DMS79 (cell line): ENCODE results near the gene LSG1.

ENCODE experiments used
- DNase-seq: peaks from one replicate; lab custom pipeline; 2025; lab: John Stamatoyannopoulos, UW

The LSG1 gene

GRCh38 chr3:194671900-194672808, at the start of gene LSG1:
Gene LSG1 (minus strand): TSS chr3:194672191. CDS start chr3:194672162, 29 bp downstream.
- DNase-seq = peak; percentile 93

GRCh38 chr3:194720048-194720447, 48.1 kb upstream of the LSG1 start:
- DNase-seq = peak; percentile 99

- DNase-seq = no peak
Observed at GRCh38 chr3:194718079-194718478, 46.1 kb upstream of the LSG1 start.

GRCh38 chr3:194715022-194715800, 43.2 kb upstream of the LSG1 start:
- DNase-seq = no peak

GRCh38 chr3:194714564-194714963, 42.6 kb upstream of the LSG1 start:
- DNase-seq = no peak

GRCh38 chr3:194714137-194714455, 42.1 kb upstream of the LSG1 start:
- no peak for DNase-seq

GRCh38 chr3:194713299-194714136, 41.5 kb upstream of the LSG1 start:
- no peak for DNase-seq

- DNase-seq = no peak
Observed at GRCh38 chr3:194711913-194712312, 39.9 kb upstream of the LSG1 start.

GRCh38 chr3:194711286-194711685, 39.3 kb upstream of the LSG1 start:
- DNase-seq = no peak

- DNase-seq = no peak
Observed at GRCh38 chr3:194707147-194707540, 35.2 kb upstream of the LSG1 start.

- no peak for DNase-seq
Observed at GRCh38 chr3:194705761-194706160, 33.8 kb upstream of the LSG1 start.

- DNase-seq = no peak
Observed at GRCh38 chr3:194705227-194705626, 33.2 kb upstream of the LSG1 start.

- DNase-seq = no peak
Observed at GRCh38 chr3:194702545-194702944, 30.6 kb upstream of the LSG1 start.

GRCh38 chr3:194696702-194697101, 24.7 kb upstream of the LSG1 start:
- DNase-seq = no peak

GRCh38 chr3:194691481-194692283, 19.7 kb upstream of the LSG1 start:
- DNase-seq = peak; percentile 61

- DNase-seq = peak; percentile 79
Observed at GRCh38 chr3:194690501-194691372, 18.7 kb upstream of the LSG1 start.

- DNase-seq = no peak
Observed at GRCh38 chr3:194689493-194689944, 17.5 kb upstream of the LSG1 start.

- no peak for DNase-seq
Observed at GRCh38 chr3:194688946-194689345, 17.0 kb upstream of the LSG1 start.

- no peak for DNase-seq
Observed at GRCh38 chr3:194688200-194688740, 16.3 kb upstream of the LSG1 start.

GRCh38 chr3:194687638-194688199, 15.7 kb upstream of the LSG1 start:
- peak; percentile 74 for DNase-seq
